K562 (cell line): ENCODE measurements around the gene FAM20B. TPM values are rescaled to one million over a fixed set of nuclear protein-coding genes. Genes with fewer than 3 reads are reported as not detected.

Experiments used
- CBFA2T2 ChIP-seq: fragments of 450-650 bp; conservative IDR thresholded peaks from 2 replicates; pipeline ENCODE4 v1.6.1; 2017; ENCODE audit warnings: mild to moderate bottlenecking
- CTCF ChIP-seq, 3 experiments: IDR thresholded peaks in 2 of 3; conservative IDR thresholded peaks in 1 of 3; 2 replicates each; pipeline ENCODE4 v1.5.1; 2011 to 2012; ENCODE audit warnings: low read length in 3 of 3, mild to moderate bottlenecking in 3 of 3, control low read depth in 2 of 3, improper control_type of control experiment in 1 of 3, inconsistent platforms in 1 of 3, low read depth in 1 of 3, mixed read lengths in 1 of 3, moderate library complexity in 1 of 3; ENCODE audit not compliant: insufficient read depth in 2 of 3
- E4F1 ChIP-seq: fragments of 250-450 bp; sonication (Bioruptor Pico); IDR thresholded peaks from 2 replicates; pipeline ENCODE4 v1.5.0; 2021; ENCODE audit warnings: mild to moderate bottlenecking, borderline replicate concordance
- FOXA3 ChIP-seq, 2 experiments: fragments of 450-650 bp in 1 of 2; sonication (generic) in 1 of 2; formaldehyde crosslinking; IDR thresholded peaks in 1 of 2; conservative IDR thresholded peaks in 1 of 2; 2 replicates each; pipeline versions ENCODE4 v1.4.0 to v1.8.0; 2020 to 2022; ENCODE audit warnings: mild to moderate bottlenecking in 2 of 2, missing genetic modification reagents in 1 of 2
- FOXJ3 ChIP-seq: sonication (generic); formaldehyde crosslinking; IDR thresholded peaks from 2 replicates; pipeline ENCODE4 v1.4.0; 2020; ENCODE audit warnings: mild to moderate bottlenecking, missing genetic modification reagents
- HNRNPLL ChIP-seq: fragments of 200-400 bp; formaldehyde crosslinking; IDR thresholded peaks from 2 replicates; pipeline ENCODE4 v1.6.1; 2017; ENCODE audit warnings: low read length, low read depth, mild to moderate bottlenecking; ENCODE audit not compliant: poor library complexity, severe bottlenecking
- PURB ChIP-seq: sonication (generic); formaldehyde crosslinking; IDR thresholded peaks from 2 replicates; pipeline ENCODE4 v1.9.0; 2021; ENCODE audit warnings: low read depth, mild to moderate bottlenecking, missing genetic modification reagents
- SMC3 ChIP-seq: conservative IDR thresholded peaks from 2 replicates; pipeline ENCODE4 v1.6.1; 2011; ENCODE audit warnings: low read depth, low read length, improper control_type of control experiment; ENCODE audit not compliant: insufficient read depth
- SRSF3 ChIP-seq: fragments of 200-400 bp; formaldehyde crosslinking; IDR thresholded peaks from 2 replicates; pipeline ENCODE4 v1.6.1; 2016; ENCODE audit warnings: mild to moderate bottlenecking, low read length, moderate library complexity; ENCODE audit not compliant: insufficient read depth
- TCF7 ChIP-seq: sonication (generic); IDR thresholded peaks from 2 replicates; pipeline ENCODE4 v1.6.1; 2016; ENCODE audit warnings: antibody characterized with exemption, borderline replicate concordance
- ZBTB33 ChIP-seq: sonication (generic); formaldehyde crosslinking; IDR thresholded peaks from 2 replicates; pipeline ENCODE4 v1.8.1; 2023; ENCODE audit warnings: mild to moderate bottlenecking, missing genetic modification reagents
- ZBTB8A ChIP-seq: fragments of 450-650 bp; IDR thresholded peaks from 2 replicates; pipeline ENCODE4 v1.6.1; 2018; ENCODE audit warnings: mild to moderate bottlenecking, moderate library complexity; ENCODE audit not compliant: partially characterized antibody
- ZFP30 ChIP-seq: fragments of 250-450 bp; sonication (Bioruptor Pico); IDR thresholded peaks from 2 replicates; pipeline ENCODE4 v1.8.0; 2022; ENCODE audit warnings: moderate library complexity, mild to moderate bottlenecking, inconsistent platforms, borderline replicate concordance
- polyA plus RNA-seq, 8 experiments: library from polyadenylated mRNA; depleted of rRNA in 4 of 8; stranded (reverse) in 5 of 8; unstranded in 3 of 8; fragments of >200 nt; fragmentation: Nextera tagmentation in 2 of 8; fragmentation: Illumina TruSeq in 1 of 8; extraction: Ambion mirVana in 2 of 8; extraction: Trizol in 1 of 8; gene quantifications; 2 replicates each; pipeline versions ENCODE4 v1.2.1 to v1.2.3, GENCODE V29; 2011 to 2014; ENCODE audit warnings: inconsistent platforms in 1 of 8, missing spikeins in 1 of 8
- total RNA-seq, 7 experiments: library from RNA; depleted of rRNA in 6 of 7; stranded (reverse); fragments of >200 nt in 6 of 7; fragmentation: Illumina TruSeq in 2 of 7; extraction: Trizol in 2 of 7; gene quantifications; 2 replicates each; pipeline versions ENCODE4 v1.2.1 to v1.2.3, GENCODE V29; 2011 to 2021; ENCODE audit warnings: low replicate concordance in 1 of 7
- TF ChIP-seq, protein P1 (sequence below): fragments of 450-650 bp; formaldehyde crosslinking; IDR thresholded peaks from 2 replicates; pipeline ENCODE4 v1.4.0; 2020; ENCODE audit warnings: mild to moderate bottlenecking, moderate library complexity
- TF ChIP-seq, protein P2 (sequence below): fragments of 250-450 bp; sonication (Bioruptor Pico); IDR thresholded peaks from 2 replicates; pipeline ENCODE4 v1.5.0; 2022; ENCODE audit warnings: mild to moderate bottlenecking

FAM20B gene
- total and polyA plus RNA-seq, 9 of the 15 experiments (the other 6 are each of a cell fraction or from before 2014, with no cell fraction given), result 7.2 to 67.5 (median 42.9) TPM

DNA sequence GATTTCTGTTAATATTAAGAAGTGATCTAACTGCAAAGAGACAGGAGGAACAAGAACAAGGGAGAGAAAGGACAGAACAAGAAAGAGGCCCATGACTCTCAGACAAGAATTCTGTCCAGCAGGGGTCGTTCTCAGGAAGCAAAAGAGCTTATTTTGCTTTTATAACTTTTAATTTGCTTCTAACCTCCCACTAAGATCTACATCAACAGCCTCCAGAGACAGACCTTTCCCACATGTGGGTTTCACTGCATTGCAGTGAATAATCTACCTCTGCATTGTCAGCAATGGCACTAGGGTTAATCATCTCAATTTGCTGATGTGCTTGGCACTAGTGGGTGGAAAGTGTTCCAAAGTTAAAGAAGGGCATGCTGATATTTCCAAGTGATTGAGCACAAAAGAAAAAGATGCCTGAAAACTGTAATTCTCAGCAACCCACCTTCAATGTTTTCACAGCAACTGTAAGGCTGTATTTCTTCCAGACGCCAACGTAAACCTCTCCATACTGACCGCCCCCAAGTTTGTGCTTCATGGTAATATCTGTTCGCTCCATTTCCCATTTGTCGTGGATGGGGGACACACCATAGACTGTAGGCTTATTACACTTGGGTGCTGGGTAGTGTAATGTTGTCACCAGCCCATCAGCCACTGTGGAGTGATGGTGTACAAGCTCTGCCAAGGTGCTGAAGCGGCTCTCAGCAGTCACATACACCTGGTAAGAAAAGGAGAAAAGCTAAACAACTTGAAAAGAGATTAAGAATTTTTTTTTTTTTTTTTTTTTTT lies 95.7 kb downstream of the FAM20B start (continued):
- TF ChIP-seq E4F1 (CRISPR knock-in tag) (0 out of 2 replicates have a peak, but pooled peaks have one; percentile 49), ZBTB33 (0 out of 2 replicates have a peak, but pooled peaks have one; percentile 5), CBFA2T2 (no peak), HNRNPLL (no peak), PURB (CRISPR knock-in tag) (no peak), ZFP30 (CRISPR knock-in tag) (no peak), ZBTB8A (no peak), TCF7 (no peak), CTCF (IDR thresholded peaks at IDR 0.05 in 2 of 3, conservative IDR thresholded peaks at IDR 0.05 in 1 of 3; ENCODE audit: insufficient read depth in 2 of 3, low read depth in 1 of 3, low read length in 3 of 3) (peak; percentile 48 to 77 (median 73); a peak in 5 of 6 replicates), FOXA3 (CRISPR knock-in tag; conservative IDR thresholded peaks at IDR 0.05 in 1 of 2, IDR thresholded peaks at IDR 0.05 in 1 of 2) (no peak), SMC3 (peak; percentile 58), FOXJ3 (CRISPR knock-in tag) (no peak), SRSF3 (no peak)
- TF ChIP-seq, protein P1, sequence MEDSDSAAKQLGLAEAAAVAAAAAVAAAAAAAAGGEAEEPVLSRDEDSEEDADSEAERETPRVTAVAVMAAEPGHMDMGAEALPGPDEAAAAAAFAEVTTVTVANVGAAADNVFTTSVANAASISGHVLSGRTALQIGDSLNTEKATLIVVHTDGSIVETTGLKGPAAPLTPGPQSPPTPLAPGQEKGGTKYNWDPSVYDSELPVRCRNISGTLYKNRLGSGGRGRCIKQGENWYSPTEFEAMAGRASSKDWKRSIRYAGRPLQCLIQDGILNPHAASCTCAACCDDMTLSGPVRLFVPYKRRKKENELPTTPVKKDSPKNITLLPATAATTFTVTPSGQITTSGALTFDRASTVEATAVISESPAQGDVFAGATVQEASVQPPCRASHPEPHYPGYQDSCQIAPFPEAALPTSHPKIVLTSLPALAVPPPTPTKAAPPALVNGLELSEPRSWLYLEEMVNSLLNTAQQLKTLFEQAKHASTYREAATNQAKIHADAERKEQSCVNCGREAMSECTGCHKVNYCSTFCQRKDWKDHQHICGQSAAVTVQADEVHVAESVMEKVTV (CRISPR knock-in tag), result 0 out of 2 replicates have a peak, but pooled peaks have one; percentile 45
- TF ChIP-seq, protein P2, sequence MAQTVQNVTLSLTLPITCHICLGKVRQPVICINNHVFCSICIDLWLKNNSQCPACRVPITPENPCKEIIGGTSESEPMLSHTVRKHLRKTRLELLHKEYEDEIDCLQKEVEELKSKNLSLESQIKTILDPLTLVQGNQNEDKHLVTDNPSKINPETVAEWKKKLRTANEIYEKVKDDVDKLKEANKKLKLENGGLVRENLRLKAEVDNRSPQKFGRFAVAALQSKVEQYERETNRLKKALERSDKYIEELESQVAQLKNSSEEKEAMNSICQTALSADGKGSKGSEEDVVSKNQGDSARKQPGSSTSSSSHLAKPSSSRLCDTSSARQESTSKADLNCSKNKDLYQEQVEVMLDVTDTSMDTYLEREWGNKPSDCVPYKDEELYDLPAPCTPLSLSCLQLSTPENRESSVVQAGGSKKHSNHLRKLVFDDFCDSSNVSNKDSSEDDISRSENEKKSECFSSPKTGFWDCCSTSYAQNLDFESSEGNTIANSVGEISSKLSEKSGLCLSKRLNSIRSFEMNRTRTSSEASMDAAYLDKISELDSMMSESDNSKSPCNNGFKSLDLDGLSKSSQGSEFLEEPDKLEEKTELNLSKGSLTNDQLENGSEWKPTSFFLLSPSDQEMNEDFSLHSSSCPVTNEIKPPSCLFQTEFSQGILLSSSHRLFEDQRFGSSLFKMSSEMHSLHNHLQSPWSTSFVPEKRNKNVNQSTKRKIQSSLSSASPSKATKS (CRISPR knock-in tag), result no peak
